Measurements from ENCODE around the gene SF3A1.
"Not testable (repeated sequence)": the region's sequence is repeated elsewhere in the genome, so short reads cannot be mapped to it uniquely, and the experiment has no call there.

SF3A1 gene

DNA sequence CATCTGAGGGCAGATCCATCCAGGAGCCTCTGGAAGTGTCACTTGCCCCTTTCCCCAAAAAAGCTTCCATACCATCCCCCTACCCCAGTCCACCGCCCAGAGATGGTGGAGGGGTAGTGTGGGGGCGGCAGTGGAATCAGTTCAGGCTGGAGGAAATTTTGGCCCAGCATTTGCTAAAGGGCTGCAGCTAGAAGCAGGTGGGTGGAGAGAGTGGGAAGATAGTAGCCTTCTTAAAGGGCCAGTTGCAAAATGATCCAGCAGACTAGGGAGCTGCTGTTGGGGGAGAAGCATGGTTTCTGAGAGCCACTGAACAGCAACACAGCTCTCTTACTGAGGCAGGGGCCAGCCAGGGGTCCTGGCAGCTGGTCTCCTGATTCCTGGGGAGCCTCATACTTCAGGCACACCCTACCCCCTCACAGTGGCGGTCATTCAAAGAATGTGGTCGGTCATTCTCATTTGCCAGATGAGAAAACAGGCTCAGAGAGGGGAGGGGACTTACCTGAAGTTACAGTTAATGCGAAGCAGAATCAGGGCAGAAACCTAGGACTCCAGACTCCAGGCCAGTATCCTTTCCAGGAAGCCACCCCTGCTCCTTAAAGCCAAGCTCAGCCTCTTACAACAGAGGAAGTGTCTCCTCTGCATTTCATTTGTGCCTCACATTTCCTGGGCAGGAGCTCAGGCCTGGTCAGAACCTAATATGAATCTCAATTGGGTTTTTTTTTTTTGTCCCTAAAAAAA lies 45.5 kb upstream of the SF3A1 start:
- Histone ChIP-seq H3K4me2 (no peak overlapping the region), H3K27ac (no peak overlapping the region), H3K4me1 (ENCODE audit: low read depth, poor library complexity, severe bottlenecking) (peaks cover 3% of the 10 kb centered on the region), H3K27me3 (ENCODE audit: insufficient read depth, low read depth) (peaks cover 16% of the 10 kb centered on the region), H3K4me3 (IDR thresholded peaks at IDR 0.05; ENCODE audit: insufficient read depth, low read depth, low read length) (no peak overlapping the region), H3K36me3 (ENCODE audit: insufficient read depth) (no peaks in the 10 kb centered on the region), H4K20me1 (ENCODE audit: insufficient read depth) (no peaks in the 10 kb centered on the region), H3K79me2 (ENCODE audit: insufficient read depth, low read depth) (no peaks in the 10 kb centered on the region), H3K9ac (no peak overlapping the region), H2AFZ (ENCODE audit: low read depth) (no peak overlapping the region)
- TF ChIP-seq, protein P1, sequence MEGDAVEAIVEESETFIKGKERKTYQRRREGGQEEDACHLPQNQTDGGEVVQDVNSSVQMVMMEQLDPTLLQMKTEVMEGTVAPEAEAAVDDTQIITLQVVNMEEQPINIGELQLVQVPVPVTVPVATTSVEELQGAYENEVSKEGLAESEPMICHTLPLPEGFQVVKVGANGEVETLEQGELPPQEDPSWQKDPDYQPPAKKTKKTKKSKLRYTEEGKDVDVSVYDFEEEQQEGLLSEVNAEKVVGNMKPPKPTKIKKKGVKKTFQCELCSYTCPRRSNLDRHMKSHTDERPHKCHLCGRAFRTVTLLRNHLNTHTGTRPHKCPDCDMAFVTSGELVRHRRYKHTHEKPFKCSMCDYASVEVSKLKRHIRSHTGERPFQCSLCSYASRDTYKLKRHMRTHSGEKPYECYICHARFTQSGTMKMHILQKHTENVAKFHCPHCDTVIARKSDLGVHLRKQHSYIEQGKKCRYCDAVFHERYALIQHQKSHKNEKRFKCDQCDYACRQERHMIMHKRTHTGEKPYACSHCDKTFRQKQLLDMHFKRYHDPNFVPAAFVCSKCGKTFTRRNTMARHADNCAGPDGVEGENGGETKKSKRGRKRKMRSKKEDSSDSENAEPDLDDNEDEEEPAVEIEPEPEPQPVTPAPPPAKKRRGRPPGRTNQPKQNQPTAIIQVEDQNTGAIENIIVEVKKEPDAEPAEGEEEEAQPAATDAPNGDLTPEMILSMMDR (conservative IDR thresholded peaks at IDR 0.05; ENCODE audit: low read depth, low read length): no peak

- not testable (repeated sequence) for H3K4me2 ChIP-seq; H3K36me3 ChIP-seq (ENCODE audit: insufficient read depth); H3K4me3 ChIP-seq (IDR thresholded peaks at IDR 0.05; ENCODE audit: insufficient read depth, low read depth, low read length); H3K79me2 ChIP-seq (ENCODE audit: insufficient read depth, low read depth); H3K27ac ChIP-seq; H3K9ac ChIP-seq; H2AFZ ChIP-seq (ENCODE audit: low read depth); H4K20me1 ChIP-seq (ENCODE audit: insufficient read depth); H3K4me1 ChIP-seq (ENCODE audit: low read depth, poor library complexity, severe bottlenecking)
- peaks cover 20% of the 10 kb centered on the region for H3K27me3 ChIP-seq (ENCODE audit: insufficient read depth, low read depth)
Measured at GRCh38 chr22:30401024-30401423, 44.3 kb upstream of the SF3A1 start.

DNA sequence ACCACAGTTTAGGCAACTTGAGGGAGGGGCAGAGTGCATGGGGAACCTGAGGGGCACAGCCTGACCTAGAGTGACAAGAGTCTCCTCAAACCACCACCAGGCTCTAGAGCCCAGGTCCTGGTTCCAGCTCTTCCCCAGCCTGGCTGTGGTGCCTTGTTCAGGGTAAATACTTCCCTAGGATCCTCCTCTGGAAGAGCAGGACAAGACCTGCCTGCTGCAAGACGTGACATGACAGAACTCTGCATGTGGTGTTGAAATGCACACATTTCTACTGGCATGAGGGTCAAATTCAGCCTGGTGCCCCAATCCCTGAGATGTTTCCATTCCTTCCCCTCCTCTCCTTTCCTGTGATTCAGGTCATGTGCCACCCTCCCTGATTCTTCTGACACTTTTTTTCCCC lies 43.5 kb upstream of the SF3A1 start:
- Histone ChIP-seq H3K79me2 (ENCODE audit: insufficient read depth, low read depth) (no peaks in the 10 kb centered on the region), H3K27me3 (ENCODE audit: insufficient read depth, low read depth) (peaks cover 20% of the 10 kb centered on the region), H3K4me3 (IDR thresholded peaks at IDR 0.05; ENCODE audit: insufficient read depth, low read depth, low read length) (no peak overlapping the region), H3K9ac (no peak overlapping the region), H3K4me2 (no peak overlapping the region), H3K36me3 (ENCODE audit: insufficient read depth) (no peaks in the 10 kb centered on the region), H3K27ac (no peak overlapping the region), H2AFZ (ENCODE audit: low read depth) (no peak overlapping the region), H3K4me1 (ENCODE audit: low read depth, poor library complexity, severe bottlenecking) (peaks cover 7% of the 10 kb centered on the region), H4K20me1 (ENCODE audit: insufficient read depth) (no peaks in the 10 kb centered on the region)
- TF ChIP-seq, protein P1 (conservative IDR thresholded peaks at IDR 0.05; ENCODE audit: low read depth, low read length): no peak

GRCh38 chr22:30399718-30400117 lies 43.0 kb upstream of the SF3A1 start:
- H3K27me3 ChIP-seq (ENCODE audit: insufficient read depth, low read depth): peaks cover 20% of the 10 kb centered on the region
- H3K4me3 ChIP-seq (IDR thresholded peaks at IDR 0.05; ENCODE audit: insufficient read depth, low read depth, low read length): no peak overlapping the region
- no peaks in the 10 kb centered on the region for H3K36me3 ChIP-seq (ENCODE audit: insufficient read depth)
- peaks cover 7% of the 10 kb centered on the region for H3K4me1 ChIP-seq (ENCODE audit: low read depth, poor library complexity, severe bottlenecking)
- no peaks in the 10 kb centered on the region for H3K79me2 ChIP-seq (ENCODE audit: insufficient read depth, low read depth)
- H4K20me1 ChIP-seq (ENCODE audit: insufficient read depth): no peaks in the 10 kb centered on the region
- no peak overlapping the region for H3K4me2 ChIP-seq
- H3K9ac ChIP-seq: no peak overlapping the region
- H2AFZ ChIP-seq (ENCODE audit: low read depth): no peak overlapping the region
- H3K27ac ChIP-seq: no peak overlapping the region
- TF ChIP-seq, protein P1 (conservative IDR thresholded peaks at IDR 0.05; ENCODE audit: low read depth, low read length): no peak

All from KMS-11 (cell line).